ENCODE measurements around the gene SPAG16. TPM values are rescaled to one million over a fixed set of nuclear protein-coding genes. Genes with fewer than 3 reads are reported as not detected.
A peak's percentile ranks its signal among the peaks of the same experiment; 100 is the strongest.

SPAG16 gene
- 18.1 TPM for total RNA-seq (ENCODE audit: unreplicated experiment)
- long read RNA-seq, transcript SPAG16-207 (5 exons, 1,250 nt), result major isoform, 12 of 13 reads
- long read RNA-seq, partial matches to known transcripts, result 1 of 13 reads
- long read RNA-seq, other reads (novel, unspliced or antisense), result 0 of 13 reads

DNA sequence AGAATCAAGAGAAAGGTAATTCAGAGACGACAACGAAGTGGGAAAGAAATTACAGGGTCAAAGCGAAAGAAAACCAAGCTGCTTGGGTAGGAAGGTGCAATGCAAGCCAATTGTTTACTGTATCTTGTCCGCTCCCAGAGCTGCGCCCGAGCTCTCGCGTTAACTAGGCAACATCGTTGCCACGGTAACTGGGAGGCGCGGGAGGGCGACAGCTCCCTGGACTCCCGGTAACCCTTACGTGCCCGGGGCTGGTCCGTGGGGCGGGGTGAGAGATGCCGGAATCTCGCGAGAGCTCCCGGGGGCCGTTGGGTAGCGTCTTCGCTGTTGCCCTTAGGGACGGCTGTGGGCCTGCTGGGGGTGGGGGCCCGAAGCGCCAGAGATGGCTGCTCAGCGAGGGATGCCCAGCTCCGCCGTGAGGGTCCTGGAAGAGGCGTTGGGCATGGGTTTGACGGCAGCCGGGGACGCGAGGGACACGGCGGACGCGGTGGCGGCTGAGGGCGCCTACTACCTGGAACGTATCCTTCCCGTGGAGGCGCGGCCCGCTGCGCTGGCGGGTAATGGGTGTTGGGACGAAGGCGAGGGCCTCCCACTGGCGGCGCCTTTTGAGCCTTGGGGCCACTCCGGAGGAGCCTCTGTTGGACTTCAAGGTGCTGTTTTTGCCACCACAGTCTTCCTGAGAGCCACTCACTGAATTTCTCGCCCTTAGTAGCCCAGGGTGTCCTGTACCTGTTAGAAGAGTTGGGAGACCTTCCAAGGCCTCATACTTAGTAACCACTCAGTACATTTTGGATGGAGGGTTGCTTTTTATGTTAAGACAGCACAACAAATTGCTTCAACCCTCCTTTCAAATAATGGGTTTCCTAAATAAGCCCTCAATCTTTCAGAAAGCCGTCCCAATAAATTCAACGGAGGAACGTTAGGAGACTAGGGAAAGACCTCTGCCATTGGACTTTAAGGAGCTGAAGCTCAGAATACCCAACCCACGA, at the start of gene SPAG16:
TSS of gene SPAG16 (plus strand) at position 360 of the 986 bp plus-strand sequence.
- H3K27me3 Mint-ChIP-seq (ENCODE audit: unreplicated experiment), result no peaks in the 10 kb centered on the region
- H3K9me3 Mint-ChIP-seq (ENCODE audit: unreplicated experiment), result no peaks in the 10 kb centered on the region
- TF ChIP-seq, protein P1, sequence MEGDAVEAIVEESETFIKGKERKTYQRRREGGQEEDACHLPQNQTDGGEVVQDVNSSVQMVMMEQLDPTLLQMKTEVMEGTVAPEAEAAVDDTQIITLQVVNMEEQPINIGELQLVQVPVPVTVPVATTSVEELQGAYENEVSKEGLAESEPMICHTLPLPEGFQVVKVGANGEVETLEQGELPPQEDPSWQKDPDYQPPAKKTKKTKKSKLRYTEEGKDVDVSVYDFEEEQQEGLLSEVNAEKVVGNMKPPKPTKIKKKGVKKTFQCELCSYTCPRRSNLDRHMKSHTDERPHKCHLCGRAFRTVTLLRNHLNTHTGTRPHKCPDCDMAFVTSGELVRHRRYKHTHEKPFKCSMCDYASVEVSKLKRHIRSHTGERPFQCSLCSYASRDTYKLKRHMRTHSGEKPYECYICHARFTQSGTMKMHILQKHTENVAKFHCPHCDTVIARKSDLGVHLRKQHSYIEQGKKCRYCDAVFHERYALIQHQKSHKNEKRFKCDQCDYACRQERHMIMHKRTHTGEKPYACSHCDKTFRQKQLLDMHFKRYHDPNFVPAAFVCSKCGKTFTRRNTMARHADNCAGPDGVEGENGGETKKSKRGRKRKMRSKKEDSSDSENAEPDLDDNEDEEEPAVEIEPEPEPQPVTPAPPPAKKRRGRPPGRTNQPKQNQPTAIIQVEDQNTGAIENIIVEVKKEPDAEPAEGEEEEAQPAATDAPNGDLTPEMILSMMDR (IDR thresholded peaks at IDR 0.05; ENCODE audit: partially characterized antibody, unreplicated experiment), result no peak
- H3K27ac Mint-ChIP-seq (ENCODE audit: unreplicated experiment), result peak within 1 kb of the TSS; percentile 85
- H3K36me3 Mint-ChIP-seq (ENCODE audit: unreplicated experiment), result no peaks in the 10 kb centered on the region
- H3K4me1 Mint-ChIP-seq (ENCODE audit: low read depth, unreplicated experiment), result peaks cover 2% of the 10 kb centered on the region
- peak; percentile 99 for DNase-seq
- H3K4me3 Mint-ChIP-seq (ENCODE audit: unreplicated experiment), result peak within 1 kb of the TSS; percentile 91

- peaks cover 18% of the 10 kb centered on the region for H3K4me1 Mint-ChIP-seq (ENCODE audit: low read depth, unreplicated experiment)
- no peak overlapping the region for H3K27ac Mint-ChIP-seq (ENCODE audit: unreplicated experiment)
- H3K36me3 Mint-ChIP-seq (ENCODE audit: unreplicated experiment), result no peaks in the 10 kb centered on the region
- H3K9me3 Mint-ChIP-seq (ENCODE audit: unreplicated experiment), result no peaks in the 10 kb centered on the region
- no peaks in the 10 kb centered on the region for H3K27me3 Mint-ChIP-seq (ENCODE audit: unreplicated experiment)
- H3K4me3 Mint-ChIP-seq (ENCODE audit: unreplicated experiment), result no peak overlapping the region
- no peak for DNase-seq
- TF ChIP-seq, protein P1 (IDR thresholded peaks at IDR 0.05; ENCODE audit: partially characterized antibody, unreplicated experiment), result no peak
Observed at GRCh38 chr2:213234641-213235040, 49.6 kb upstream of the SPAG16 start.

GRCh38 chr2:213235741-213236140, 48.5 kb upstream of the SPAG16 start:
- Mint-ChIP-seq H3K36me3 (ENCODE audit: unreplicated experiment) (no peaks in the 10 kb centered on the region), H3K4me1 (ENCODE audit: low read depth, unreplicated experiment) (peaks cover 18% of the 10 kb centered on the region), H3K4me3 (ENCODE audit: unreplicated experiment) (no peak overlapping the region), H3K9me3 (ENCODE audit: unreplicated experiment) (no peaks in the 10 kb centered on the region), H3K27ac (ENCODE audit: unreplicated experiment) (no peak overlapping the region), H3K27me3 (ENCODE audit: unreplicated experiment) (no peaks in the 10 kb centered on the region)
- TF ChIP-seq, protein P1 (IDR thresholded peaks at IDR 0.05; ENCODE audit: partially characterized antibody, unreplicated experiment), result no peak
- no peak for DNase-seq

DNA sequence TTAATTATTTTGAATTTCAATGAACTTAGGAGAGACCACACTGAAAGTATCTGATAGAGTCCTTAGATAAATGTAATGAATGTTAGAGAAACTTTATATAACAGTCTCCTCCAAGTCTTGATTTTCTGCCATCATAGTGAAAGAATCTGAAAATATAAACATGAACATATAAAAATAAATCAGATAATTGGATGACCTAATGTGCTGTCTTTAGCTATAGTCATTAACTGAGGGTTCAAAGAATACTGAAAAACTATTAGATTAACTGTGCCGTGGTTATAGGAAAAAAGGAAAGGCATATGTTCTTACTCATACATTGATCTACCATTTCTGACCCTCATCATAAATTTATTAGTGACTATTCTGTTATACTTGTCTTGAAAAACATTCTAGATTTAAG, 47.0 kb upstream of the SPAG16 start:
- TF ChIP-seq, protein P1 (IDR thresholded peaks at IDR 0.05; ENCODE audit: partially characterized antibody, unreplicated experiment), result no peak
- H3K27me3 Mint-ChIP-seq (ENCODE audit: unreplicated experiment), result no peaks in the 10 kb centered on the region
- no peak overlapping the region for H3K4me3 Mint-ChIP-seq (ENCODE audit: unreplicated experiment)
- H3K4me1 Mint-ChIP-seq (ENCODE audit: low read depth, unreplicated experiment), result peaks cover 18% of the 10 kb centered on the region
- no peak overlapping the region for H3K27ac Mint-ChIP-seq (ENCODE audit: unreplicated experiment)
- no peak for DNase-seq
- H3K36me3 Mint-ChIP-seq (ENCODE audit: unreplicated experiment), result no peaks in the 10 kb centered on the region
- H3K9me3 Mint-ChIP-seq (ENCODE audit: unreplicated experiment), result no peaks in the 10 kb centered on the region

- H3K27me3 Mint-ChIP-seq (ENCODE audit: unreplicated experiment), result no peaks in the 10 kb centered on the region
- TF ChIP-seq, protein P1 (IDR thresholded peaks at IDR 0.05; ENCODE audit: partially characterized antibody, unreplicated experiment), result no peak
- H3K27ac Mint-ChIP-seq (ENCODE audit: unreplicated experiment), result no peak overlapping the region
- peaks cover 16% of the 10 kb centered on the region for H3K4me1 Mint-ChIP-seq (ENCODE audit: low read depth, unreplicated experiment)
- H3K9me3 Mint-ChIP-seq (ENCODE audit: unreplicated experiment), result no peaks in the 10 kb centered on the region
- DNase-seq, result no peak
- no peaks in the 10 kb centered on the region for H3K36me3 Mint-ChIP-seq (ENCODE audit: unreplicated experiment)
- H3K4me3 Mint-ChIP-seq (ENCODE audit: unreplicated experiment), result no peak overlapping the region
Observed at GRCh38 chr2:213237787-213238186, 46.5 kb upstream of the SPAG16 start.
